Measurements from ENCODE around the gene USP25.

Gene USP25

GRCh38 chr21:15874615-15875014 lies 144.8 kb downstream of the USP25 start:
- DNase-seq, result no peak

GRCh38 chr21:15875286-15875685 lies 145.5 kb downstream of the USP25 start:
- no peak for DNase-seq

DNA sequence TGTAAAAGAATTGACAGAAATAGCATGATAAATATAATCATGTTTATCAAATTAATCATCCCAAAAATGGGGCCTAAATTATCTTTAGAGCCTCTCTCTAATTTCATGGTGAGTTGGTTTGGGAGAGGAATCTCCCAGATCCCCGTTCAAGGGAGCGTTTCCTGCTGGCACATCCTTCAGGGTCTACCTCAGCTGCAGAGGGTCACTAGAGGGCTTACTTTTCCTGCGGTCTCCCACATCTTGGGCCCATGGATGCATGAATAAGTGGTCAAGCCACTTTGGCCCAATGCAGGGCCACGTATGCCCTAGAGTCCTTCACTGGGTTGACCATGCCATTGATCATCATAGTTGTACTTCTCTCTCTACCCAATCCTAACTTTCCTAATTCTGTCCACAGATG lies 164.1 kb downstream of the USP25 start:
- DNase-seq, result no peak

- no peak for DNase-seq
These were observed 164.8 kb downstream of the USP25 start for GRCh38 chr21:15894596-15894995.

GRCh38 chr21:15895142-15896106 lies 165.6 kb downstream of the USP25 start:
- no peak for DNase-seq

GRCh38 chr21:15896501-15896900 lies 166.7 kb downstream of the USP25 start:
- no peak for DNase-seq

- DNase-seq, result no peak
These were observed 174.6 kb downstream of the USP25 start for GRCh38 chr21:15904389-15904788.

- no peak for DNase-seq
These were observed 178.4 kb downstream of the USP25 start for GRCh38 chr21:15908187-15908586.

- no peak for DNase-seq
These were observed 198.4 kb downstream of the USP25 start for GRCh38 chr21:15928196-15928595.

GRCh38 chr21:15928686-15929425 lies 199.1 kb downstream of the USP25 start:
- no peak for DNase-seq

DNA sequence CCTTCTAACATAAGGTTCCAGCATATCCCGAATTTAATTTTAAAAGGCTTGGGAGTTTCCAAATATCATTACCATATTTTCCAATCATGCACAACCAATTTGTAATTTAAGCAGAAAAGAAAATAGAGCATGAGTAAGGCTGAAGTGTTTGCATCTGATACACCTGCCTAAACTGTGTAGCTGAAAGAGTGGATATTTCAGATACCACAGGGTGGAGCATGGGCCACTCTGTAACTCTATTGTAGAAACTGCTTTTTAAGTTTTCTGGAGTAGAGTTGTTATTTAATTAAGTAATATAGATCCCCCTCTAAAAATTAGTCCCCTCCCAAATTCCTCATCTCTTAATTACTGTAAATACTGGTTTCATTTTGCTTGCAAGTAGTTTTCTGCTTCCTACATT lies 199.8 kb downstream of the USP25 start:
- DNase-seq, result no peak
